Measurements from ENCODE around the gene FBXL15. TPM values are rescaled to one million over a fixed set of nuclear protein-coding genes. Genes with fewer than 3 reads are reported as not detected.

FBXL15 gene
- total RNA-seq, 3 donors from 2014 or later = 18.3 to 27.7 (median 20.5) TPM

- Histone ChIP-seq H3K36me3 (ENCODE audit: low read depth) (no peaks in the 10 kb centered on the region), H3K9me3 (no peaks in the 10 kb centered on the region), H3K4me1 (ENCODE audit: low read depth) (peaks cover 6% of the 10 kb centered on the region), H3K4me3 (no peak overlapping the region)
- TF ChIP-seq CTCF (IDR thresholded peaks at IDR 0.05) = no peak
- intact Hi-C loops (cut with DNase I, micrococcal nuclease) = no loop called here
- ATAC-seq (peak; percentile 77), DNase-seq (peak; percentile 75 to 80 (median 78))
These were observed 47.4 kb downstream of the FBXL15 start for GRCh38 chr10:102467971-102468438.

GRCh38 chr10:102468683-102469082, 48.0 kb downstream of the FBXL15 start:
- no peak for DNase-seq
- Histone ChIP-seq H3K4me1 (ENCODE audit: low read depth) (peaks cover 5% of the 10 kb centered on the region), H3K4me3 (no peak overlapping the region), H3K36me3 (ENCODE audit: low read depth) (no peaks in the 10 kb centered on the region), H3K9me3 (no peaks in the 10 kb centered on the region)
- intact Hi-C loops (cut with DNase I, micrococcal nuclease) = no loop called here
- ATAC-seq = no peak
- no peak for TF ChIP-seq CTCF (IDR thresholded peaks at IDR 0.05)

- intact Hi-C loops (cut with DNase I, micrococcal nuclease) = no loop called here
- no peak overlapping the region for H3K4me3 ChIP-seq
- H3K36me3 ChIP-seq (ENCODE audit: low read depth) = no peaks in the 10 kb centered on the region
- DNase-seq = no peak
- no peak for TF ChIP-seq CTCF (IDR thresholded peaks at IDR 0.05)
- no peaks in the 10 kb centered on the region for H3K9me3 ChIP-seq
- peaks cover under 1% of the 10 kb centered on the region for H3K4me1 ChIP-seq (ENCODE audit: low read depth)
- no peak for ATAC-seq
These were observed 50.2 kb downstream of the FBXL15 start for GRCh38 chr10:102470579-102471546.

Small RNAs within 50 kb of the gene (microRNA-seq; reads per million reads assigned to microRNA genes)
- 3,487 reads per million, percentile 90 among the genes with 10 or more reads in this experiment for gene MIR146B

Other genes starting within 250 kb of the FBXL15 start
- under 1 TPM in 1 of 3 donors, not detected in 2; 0.22 TPM for gene ELOVL3, start 194.5 kb upstream of the FBXL15 start, total RNA-seq
- not detected for gene PITX3, start 179.3 kb upstream of the FBXL15 start, total RNA-seq
- gene GBF1, start 175.3 kb upstream of the FBXL15 start, total RNA-seq = 10 to 100 TPM; 51.9 to 67.8 (median 62.9) TPM
- gene NFKB2, start 25.1 kb upstream of the FBXL15 start, total RNA-seq = 10 to 100 TPM; 26.9 to 72.2 (median 29.0) TPM
- gene PSD, start 2.1 kb upstream of the FBXL15 start, total RNA-seq = 100 to 1,000 TPM in 1 of 3 donors, 10 to 100 TPM in 1, 1 to 10 TPM in 1; 8.2 to 228 (median 11.4) TPM
- 10 to 100 TPM; 26.6 to 51.9 (median 29.2) TPM for gene CUEDC2, start 11.7 kb downstream of the FBXL15 start, total RNA-seq
- 1 to 10 TPM in 2 of 3 donors, under 1 TPM in 1; 0.41 to 2.3 (median 2.0) TPM for gene C10orf95, start 30.7 kb downstream of the FBXL15 start, total RNA-seq
- 100 to 1,000 TPM in 1 of 3 donors, 10 to 100 TPM in 2; 70.6 to 121 (median 77.7) TPM for gene ACTR1A, start 81.9 kb downstream of the FBXL15 start, total RNA-seq
- gene SUFU, start 83.1 kb downstream of the FBXL15 start, total RNA-seq = 10 to 100 TPM in 1 of 3 donors, 1 to 10 TPM in 2; 9.0 to 13.9 (median 9.5) TPM
- 10 to 100 TPM; 65.5 to 89.9 (median 71.3) TPM for gene TRIM8, start 223.6 kb downstream of the FBXL15 start, total RNA-seq